ENCODE measurements around the gene CDKN2B.
"Not testable (repeated sequence)": the region's sequence is repeated elsewhere in the genome, so short reads cannot be mapped to it uniquely, and the experiment has no call there.

Gene CDKN2B

DNA sequence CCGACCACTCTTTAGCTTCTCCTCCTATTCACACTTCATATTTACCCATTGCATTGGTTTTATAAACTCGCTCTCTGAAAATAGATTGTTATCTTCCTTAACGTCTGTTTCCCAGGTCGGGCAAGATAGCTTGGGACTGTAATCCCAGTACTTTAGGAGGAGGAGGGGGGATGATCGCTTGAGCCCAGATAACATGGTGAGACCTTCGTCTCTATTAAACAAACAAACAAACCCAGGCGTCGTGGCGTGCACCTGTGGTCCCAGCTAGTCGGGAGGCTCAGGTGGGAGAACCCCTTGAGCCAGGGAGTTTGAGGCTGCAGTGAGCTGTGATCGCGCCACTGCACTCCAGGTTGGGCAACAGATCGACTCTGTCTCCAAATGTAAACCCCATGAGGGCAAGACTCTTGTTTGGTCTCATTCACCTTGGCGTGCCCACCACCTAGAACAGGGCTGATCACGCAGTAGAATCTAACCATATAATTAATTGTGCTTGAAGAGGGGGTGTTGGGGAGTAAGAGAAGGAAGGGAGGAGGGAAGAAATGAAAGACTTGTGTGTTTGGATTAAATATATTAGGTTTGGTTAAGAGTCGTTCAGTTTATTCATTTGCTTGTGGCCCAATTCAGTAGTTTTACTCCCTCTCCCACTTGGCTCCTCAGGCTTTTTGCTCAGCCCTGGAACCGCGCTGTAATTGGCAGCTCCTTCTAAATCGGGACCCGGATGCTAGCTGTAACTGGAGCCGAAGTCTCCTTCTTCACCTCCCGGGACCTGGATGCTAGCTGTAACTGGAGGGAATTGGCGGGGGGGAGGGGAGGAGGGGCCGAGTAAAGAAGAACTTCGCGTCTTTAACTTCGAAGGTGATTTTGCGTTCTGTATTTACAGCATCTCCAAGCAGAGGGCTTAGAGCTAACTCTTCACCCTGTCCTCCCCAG, 39.8 kb downstream of the CDKN2B start:
- no peak for DNase-seq (ENCODE audit: low read depth in 2 of 2)

GRCh38 chr9:21968331-21969010, 40.6 kb downstream of the CDKN2B start:
- DNase-seq (ENCODE audit: low read depth in 2 of 2): no peak

DNA sequence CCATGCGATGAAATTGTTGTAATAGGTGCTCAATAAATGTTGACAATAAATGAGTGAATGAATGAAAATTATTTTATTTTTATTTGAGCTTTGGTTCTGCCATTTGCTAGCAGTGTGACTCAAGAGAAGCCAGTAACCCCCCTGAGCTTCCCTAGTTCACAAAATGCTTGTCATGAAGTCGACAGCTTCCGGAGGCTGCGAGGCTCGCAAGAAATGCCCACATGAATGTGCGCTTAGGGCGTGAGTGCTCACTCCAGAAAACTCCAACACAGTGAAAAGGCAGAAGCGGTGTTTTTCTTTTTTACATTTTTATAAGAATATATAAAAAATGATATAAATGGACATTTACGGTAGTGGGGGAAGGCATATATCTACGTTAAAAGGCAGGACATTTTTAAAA, 41.4 kb downstream of the CDKN2B start:
- no peak for DNase-seq (ENCODE audit: low read depth in 2 of 2)

DNA sequence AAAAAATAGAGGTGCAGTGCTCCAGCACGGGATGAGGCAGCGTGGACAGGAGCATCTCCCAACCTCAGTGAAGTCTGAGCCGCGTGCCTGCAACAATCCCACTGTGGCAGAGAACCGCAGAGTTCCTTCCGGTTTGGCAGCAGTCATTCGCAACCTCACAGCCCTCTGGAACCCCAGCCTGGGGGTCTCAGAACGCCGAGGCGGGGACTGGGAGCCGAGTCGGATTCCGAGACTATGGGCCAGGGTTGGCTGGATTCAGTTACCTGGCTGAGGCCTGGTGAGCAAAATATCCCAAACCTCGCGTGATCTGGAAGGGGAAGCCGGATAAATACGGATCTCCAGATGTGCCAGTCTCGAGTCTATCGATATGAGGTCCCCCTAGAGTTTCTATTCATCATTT, 41.9 kb downstream of the CDKN2B start:
- DNase-seq (ENCODE audit: low read depth in 2 of 2): no peak

DNA sequence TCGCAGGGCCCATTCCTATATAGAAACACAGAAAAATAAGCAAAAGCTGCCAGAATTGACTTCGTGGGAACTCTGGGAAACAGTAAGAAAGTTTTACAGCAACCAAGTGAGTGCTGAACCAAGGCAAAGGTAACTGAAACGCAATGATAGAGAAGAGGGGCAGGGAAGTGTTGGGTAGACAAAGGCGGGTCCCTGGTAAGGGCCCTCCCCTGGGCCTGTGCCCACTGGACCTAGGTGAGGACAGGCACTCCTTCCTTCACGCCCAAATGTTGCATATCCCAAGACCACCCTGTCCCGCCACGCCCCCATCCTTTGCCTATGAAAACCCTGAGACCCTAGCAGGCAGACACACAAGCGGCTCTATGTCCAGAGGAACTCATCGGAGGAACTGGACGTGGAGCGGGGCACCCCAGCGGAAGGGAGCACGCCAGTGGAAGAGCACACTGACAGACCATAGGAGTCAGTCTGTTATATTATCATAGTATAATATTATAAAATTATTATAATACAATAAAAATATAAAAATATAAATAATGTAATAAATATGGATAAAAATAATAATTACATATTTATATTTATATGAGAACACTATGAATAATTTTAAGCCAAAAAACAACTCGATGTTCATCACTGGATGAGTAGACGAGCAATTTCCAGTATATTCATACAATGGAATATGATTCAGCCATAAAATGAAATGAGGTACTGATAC, 42.8 kb downstream of the CDKN2B start:
- DNase-seq (ENCODE audit: low read depth in 2 of 2): no peak

DNA sequence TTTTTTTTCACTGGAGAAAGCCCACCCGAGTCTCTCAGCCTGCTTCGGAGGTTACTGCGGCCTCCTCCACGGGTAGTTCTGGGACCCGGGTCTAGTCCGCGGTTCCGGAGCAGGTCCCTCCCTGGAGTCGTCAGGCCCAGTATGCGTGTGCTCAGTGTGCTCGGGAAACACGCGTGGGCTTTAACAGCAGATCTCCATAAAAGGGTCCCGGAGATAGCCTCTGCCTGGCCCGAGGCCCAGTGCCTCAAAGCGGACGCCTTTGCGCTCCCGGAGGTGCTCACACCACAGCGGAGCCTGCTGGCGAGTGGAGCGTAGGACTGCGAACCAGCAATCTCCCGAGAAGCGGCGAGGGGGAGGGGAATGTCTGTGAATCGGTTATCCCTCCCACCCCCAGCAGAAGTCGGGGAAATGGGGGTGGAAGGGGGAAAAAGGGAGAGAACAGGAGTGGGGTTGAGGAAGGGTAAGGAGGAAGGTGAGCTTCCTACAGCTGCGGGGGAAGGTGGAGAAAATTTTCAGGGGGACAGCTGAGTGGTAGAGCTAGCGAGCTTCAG, 43.6 kb downstream of the CDKN2B start:
- no peak for DNase-seq (ENCODE audit: low read depth in 2 of 2)

- DNase-seq (ENCODE audit: low read depth in 2 of 2): peak in 1 of 2 donors; percentile 6
These were observed 44.1 kb downstream of the CDKN2B start for GRCh38 chr9:21964925-21965385.

DNA sequence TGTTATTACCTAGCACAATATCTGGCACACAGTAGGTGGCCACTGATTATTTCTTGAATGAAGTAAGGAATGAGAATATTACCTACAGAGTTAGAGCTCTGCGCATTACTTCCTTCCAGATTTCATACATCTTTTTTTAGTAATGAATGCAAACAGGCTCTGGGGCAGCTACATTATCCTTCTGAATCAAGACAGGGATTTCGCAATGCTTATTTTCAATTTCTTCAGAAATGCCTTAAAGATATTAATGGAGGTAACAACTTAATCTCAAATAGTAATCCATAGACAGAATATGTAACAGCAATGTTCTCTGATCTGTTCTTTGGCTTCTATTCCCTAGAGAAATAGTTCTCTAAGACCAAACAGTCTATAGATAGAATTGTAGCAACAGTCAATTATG, 47.5 kb downstream of the CDKN2B start:
- no peak for DNase-seq (ENCODE audit: low read depth in 2 of 2)

DNA sequence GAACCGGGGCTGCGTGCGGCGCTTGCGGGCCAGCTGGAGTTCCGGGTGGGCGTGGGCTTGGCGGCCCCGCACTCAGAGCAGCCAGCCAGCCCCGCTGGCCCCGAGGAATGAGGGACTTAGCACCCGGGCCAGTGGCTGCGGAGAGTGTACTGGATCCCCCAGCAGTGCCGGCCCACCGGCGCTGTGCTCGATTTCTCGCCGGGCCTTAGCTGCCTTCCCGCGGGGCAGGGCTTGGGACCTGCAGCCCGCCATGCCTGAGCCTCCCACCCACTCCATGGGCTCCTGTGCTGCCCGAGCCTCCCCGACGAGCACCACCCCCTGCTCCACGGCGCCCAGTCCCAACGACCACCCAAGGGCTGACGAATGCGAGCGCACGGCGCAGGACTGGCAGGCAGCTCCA, 49.8 kb downstream of the CDKN2B start:
- not testable (repeated sequence) for DNase-seq (ENCODE audit: low read depth in 2 of 2)

- DNase-seq (ENCODE audit: low read depth in 2 of 2): no peak
These were observed 50.3 kb downstream of the CDKN2B start for GRCh38 chr9:21958833-21959232.
